Dendritic cell treated with granulocyte-macrophage colony-stimulating factor and Interleukin-4, amounts not matched to agents 40 ng/mL and 50 ng/mL, for 4 days (primary cell): ENCODE results near the gene ADAM11.
"Not testable (repeated sequence)": the region's sequence is repeated elsewhere in the genome, so short reads cannot be mapped to it uniquely, and the experiment has no call there.

Experiments
- H3K27ac Mint-ChIP-seq: one replicate; pipeline ENCODE4 v1.8.0; 2022; ENCODE audit warnings: mild to moderate bottlenecking, mixed read lengths
- H3K27me3 Mint-ChIP-seq: one replicate; pipeline ENCODE4 v1.8.0; 2022; ENCODE audit warnings: mild to moderate bottlenecking, mixed read lengths
- H3K36me3 Mint-ChIP-seq: one replicate; pipeline ENCODE4 v1.8.0; 2022; ENCODE audit warnings: low read depth, mixed read lengths
- H3K4me1 Mint-ChIP-seq: one replicate; pipeline ENCODE4 v1.8.0; 2022; ENCODE audit warnings: low read depth, mixed read lengths
- H3K4me3 Mint-ChIP-seq: one replicate; pipeline ENCODE4 v1.8.0; 2022; ENCODE audit warnings: mild to moderate bottlenecking, moderate library complexity, mixed read lengths
- H3K9me3 Mint-ChIP-seq: one replicate; pipeline ENCODE4 v1.8.0; 2022; ENCODE audit warnings: mixed read lengths
- intact Hi-C: fragments of 100-400 bp; cut with micrococcal nuclease; formaldehyde crosslinking; loops from one replicate; pipeline ENCODE4 v1.15.0; 2022

The ADAM11 gene, protein sequence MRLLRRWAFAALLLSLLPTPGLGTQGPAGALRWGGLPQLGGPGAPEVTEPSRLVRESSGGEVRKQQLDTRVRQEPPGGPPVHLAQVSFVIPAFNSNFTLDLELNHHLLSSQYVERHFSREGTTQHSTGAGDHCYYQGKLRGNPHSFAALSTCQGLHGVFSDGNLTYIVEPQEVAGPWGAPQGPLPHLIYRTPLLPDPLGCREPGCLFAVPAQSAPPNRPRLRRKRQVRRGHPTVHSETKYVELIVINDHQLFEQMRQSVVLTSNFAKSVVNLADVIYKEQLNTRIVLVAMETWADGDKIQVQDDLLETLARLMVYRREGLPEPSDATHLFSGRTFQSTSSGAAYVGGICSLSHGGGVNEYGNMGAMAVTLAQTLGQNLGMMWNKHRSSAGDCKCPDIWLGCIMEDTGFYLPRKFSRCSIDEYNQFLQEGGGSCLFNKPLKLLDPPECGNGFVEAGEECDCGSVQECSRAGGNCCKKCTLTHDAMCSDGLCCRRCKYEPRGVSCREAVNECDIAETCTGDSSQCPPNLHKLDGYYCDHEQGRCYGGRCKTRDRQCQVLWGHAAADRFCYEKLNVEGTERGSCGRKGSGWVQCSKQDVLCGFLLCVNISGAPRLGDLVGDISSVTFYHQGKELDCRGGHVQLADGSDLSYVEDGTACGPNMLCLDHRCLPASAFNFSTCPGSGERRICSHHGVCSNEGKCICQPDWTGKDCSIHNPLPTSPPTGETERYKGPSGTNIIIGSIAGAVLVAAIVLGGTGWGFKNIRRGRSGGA

DNA sequence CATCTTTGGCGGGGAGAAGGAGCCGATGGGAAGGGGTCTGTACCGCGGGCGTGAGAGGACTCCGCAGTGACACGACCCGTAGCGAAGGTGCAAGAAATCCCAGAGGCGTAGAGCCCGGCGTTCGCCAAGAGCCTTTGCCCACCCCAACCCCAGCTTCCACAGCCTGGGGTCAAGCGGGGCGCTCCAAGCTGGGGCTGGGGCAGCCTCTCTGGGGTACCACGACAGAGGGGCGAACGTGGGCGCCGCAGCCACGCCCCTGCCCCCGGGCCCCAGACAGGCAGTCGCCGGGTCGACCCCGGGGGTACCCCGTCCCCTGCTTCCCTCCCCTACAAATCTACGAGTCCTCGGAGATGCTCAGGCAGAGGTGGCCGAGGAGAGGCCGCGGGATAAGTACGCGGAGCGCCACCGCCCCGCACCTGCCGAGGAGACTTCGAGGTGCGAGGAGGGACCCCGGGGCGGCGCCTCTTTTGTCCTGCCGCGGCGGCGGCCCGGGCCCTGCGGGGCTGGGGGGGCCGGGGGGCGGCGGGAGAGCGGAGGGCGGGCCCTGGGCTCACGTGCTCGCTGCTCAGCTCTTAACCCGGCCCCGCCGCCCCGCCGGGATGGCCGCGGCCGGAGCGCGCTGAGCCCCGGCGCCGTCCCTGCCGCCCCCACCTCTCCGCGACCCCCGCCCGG is at the start of gene ADAM11:
ADAM11 (plus strand) TSS at position 575 of the 672 bp plus-strand sequence. CDS start 212 bp downstream, outside the sequence.
- intact Hi-C loops: no loop called here
- H3K9me3 Mint-ChIP-seq: no peaks in the 10 kb centered on the region

GRCh38 chr17:44719444-44719843 is 39.3 kb upstream of the ADAM11 start:
- intact Hi-C loops: no loop called here
- no peaks in the 10 kb centered on the region for H3K4me1 Mint-ChIP-seq
- H3K9me3 Mint-ChIP-seq: no peaks in the 10 kb centered on the region
- no peak overlapping the region for H3K27ac Mint-ChIP-seq
- no peaks in the 10 kb centered on the region for H3K27me3 Mint-ChIP-seq
- H3K4me3 Mint-ChIP-seq: no peak overlapping the region
- H3K36me3 Mint-ChIP-seq: peaks cover 46% of the 10 kb centered on the region

More for the DNA sequence above, at the start of gene ADAM11:
- H3K4me1 Mint-ChIP-seq: no peaks in the 10 kb centered on the region
- peak within 1 kb of the TSS; percentile 59 for H3K4me3 Mint-ChIP-seq
- peaks cover 54% of the 10 kb centered on the region for H3K27me3 Mint-ChIP-seq
- no peaks in the 10 kb centered on the region for H3K36me3 Mint-ChIP-seq
- no peak within 1 kb of the TSS for H3K27ac Mint-ChIP-seq

DNA sequence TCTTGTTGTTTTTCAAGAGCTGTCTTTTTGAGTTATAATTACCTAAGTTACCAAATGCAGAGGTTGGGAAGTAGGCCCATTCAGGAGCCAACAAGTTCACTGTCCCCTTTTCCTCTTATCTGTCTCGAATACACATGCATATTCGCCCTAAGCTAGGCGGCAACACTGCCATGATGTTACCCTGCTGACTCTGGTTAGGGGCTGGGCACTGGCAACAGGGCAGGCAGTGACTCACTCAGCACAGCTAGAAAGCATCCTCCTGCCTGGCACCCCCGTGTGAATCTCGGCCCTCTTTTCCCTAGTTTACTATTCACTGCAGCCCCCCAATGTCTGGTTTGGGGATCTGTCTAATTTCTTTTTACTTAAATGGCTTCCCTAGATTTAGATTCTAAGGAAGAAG is 36.5 kb upstream of the ADAM11 start:
- intact Hi-C loops: no loop called here
- Mint-ChIP-seq H3K27ac (no peak overlapping the region), H3K4me3 (no peak overlapping the region), H3K9me3 (no peaks in the 10 kb centered on the region), H3K4me1 (no peaks in the 10 kb centered on the region), H3K27me3 (no peaks in the 10 kb centered on the region), H3K36me3 (peaks cover 61% of the 10 kb centered on the region)

- H3K4me1 Mint-ChIP-seq, intact Hi-C loops, H3K9me3 Mint-ChIP-seq, H3K4me3 Mint-ChIP-seq, H3K27ac Mint-ChIP-seq, H3K27me3 Mint-ChIP-seq: not testable (repeated sequence)
- peaks cover 53% of the 10 kb centered on the region for H3K36me3 Mint-ChIP-seq
These were observed 32.7 kb upstream of the ADAM11 start for GRCh38 chr17:44726121-44726520.

- intact Hi-C loops: no loop called here
- Mint-ChIP-seq H3K9me3 (no peaks in the 10 kb centered on the region), H3K4me1 (no peaks in the 10 kb centered on the region), H3K4me3 (no peak overlapping the region), H3K27ac (no peak overlapping the region), H3K27me3 (no peaks in the 10 kb centered on the region), H3K36me3 (peaks cover 56% of the 10 kb centered on the region)
These were observed 25.0 kb upstream of the ADAM11 start for GRCh38 chr17:44733753-44734152.

DNA sequence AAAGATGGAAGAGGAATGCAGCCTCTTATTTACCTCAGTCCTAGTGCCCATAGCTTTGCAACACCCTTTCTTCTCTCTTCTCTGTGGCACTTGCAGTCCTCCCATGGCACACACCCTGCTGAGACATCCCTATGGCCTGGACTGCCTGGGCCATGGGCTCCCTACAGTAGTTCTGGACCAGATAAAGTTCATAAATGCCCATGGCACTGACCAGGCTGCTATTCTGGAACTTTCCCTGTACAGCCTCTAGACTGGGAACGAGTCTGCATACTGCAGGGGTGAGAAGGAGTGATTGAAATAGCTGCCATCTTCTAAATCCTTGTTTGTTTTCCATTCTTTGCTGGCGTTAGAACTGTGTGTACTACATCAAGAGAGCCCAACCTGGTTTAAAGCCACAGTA is 24.5 kb upstream of the ADAM11 start:
- H3K4me3 Mint-ChIP-seq: no peak overlapping the region
- intact Hi-C loops: no loop called here

DNA sequence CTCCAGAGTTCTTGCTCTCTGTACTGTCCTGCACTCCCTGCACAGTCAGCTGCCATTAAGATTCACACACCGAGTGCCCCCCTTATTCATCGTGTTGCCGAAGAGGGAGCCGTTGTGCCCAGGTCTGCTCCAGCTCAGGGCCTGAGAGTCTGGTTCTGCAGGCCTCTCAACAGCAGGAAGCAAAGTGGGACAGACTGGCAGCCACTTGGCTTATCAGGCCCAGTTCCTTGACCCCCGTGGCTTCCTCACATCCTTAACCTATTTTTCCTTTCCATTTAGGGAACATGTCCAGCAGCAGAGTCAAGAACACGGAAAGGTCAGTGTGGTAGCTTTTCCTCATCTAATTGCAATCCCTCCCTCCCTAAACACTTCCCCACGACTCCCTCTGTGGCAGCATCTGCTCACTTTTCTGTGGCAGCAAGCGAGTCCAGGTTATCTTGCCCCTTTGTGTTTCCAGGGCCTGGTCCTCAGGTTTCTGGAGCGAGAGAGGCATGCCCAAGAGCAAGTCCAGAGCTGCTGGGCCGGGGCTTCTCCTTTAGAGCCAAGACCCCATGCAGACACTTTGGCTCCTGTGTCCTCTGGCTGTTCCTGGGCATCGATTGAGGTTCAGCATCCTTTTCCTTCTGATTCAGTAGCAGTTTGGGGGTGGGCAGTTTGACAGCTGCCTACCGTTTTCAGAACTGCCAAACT is 22.1 kb upstream of the ADAM11 start:
- Mint-ChIP-seq H3K4me1 (no peaks in the 10 kb centered on the region), H3K27me3 (no peaks in the 10 kb centered on the region), H3K27ac (no peak overlapping the region), H3K9me3 (no peaks in the 10 kb centered on the region), H3K4me3 (no peak overlapping the region), H3K36me3 (peaks cover 39% of the 10 kb centered on the region)
- intact Hi-C loops: no loop called here

More for the DNA sequence above, 24.5 kb upstream of the ADAM11 start:
- H3K27me3 Mint-ChIP-seq: no peaks in the 10 kb centered on the region
- H3K4me1 Mint-ChIP-seq: no peaks in the 10 kb centered on the region
- H3K27ac Mint-ChIP-seq: no peak overlapping the region
- peaks cover 56% of the 10 kb centered on the region for H3K36me3 Mint-ChIP-seq
- no peaks in the 10 kb centered on the region for H3K9me3 Mint-ChIP-seq

GRCh38 chr17:44738214-44738906 is 20.4 kb upstream of the ADAM11 start:
- Mint-ChIP-seq H3K4me1 (no peaks in the 10 kb centered on the region), H3K27me3 (no peaks in the 10 kb centered on the region), H3K36me3 (peaks cover 39% of the 10 kb centered on the region), H3K27ac (no peak overlapping the region), H3K9me3 (no peaks in the 10 kb centered on the region), H3K4me3 (no peak overlapping the region)
- intact Hi-C loops: no loop called here

- no peaks in the 10 kb centered on the region for H3K9me3 Mint-ChIP-seq
- no peak overlapping the region for H3K27ac Mint-ChIP-seq
- intact Hi-C loops: no loop called here
- H3K4me3 Mint-ChIP-seq: no peak overlapping the region
- H3K4me1 Mint-ChIP-seq: no peaks in the 10 kb centered on the region
- H3K36me3 Mint-ChIP-seq: peaks cover 28% of the 10 kb centered on the region
- no peaks in the 10 kb centered on the region for H3K27me3 Mint-ChIP-seq
These were observed 17.5 kb upstream of the ADAM11 start for GRCh38 chr17:44741316-44741715.

DNA sequence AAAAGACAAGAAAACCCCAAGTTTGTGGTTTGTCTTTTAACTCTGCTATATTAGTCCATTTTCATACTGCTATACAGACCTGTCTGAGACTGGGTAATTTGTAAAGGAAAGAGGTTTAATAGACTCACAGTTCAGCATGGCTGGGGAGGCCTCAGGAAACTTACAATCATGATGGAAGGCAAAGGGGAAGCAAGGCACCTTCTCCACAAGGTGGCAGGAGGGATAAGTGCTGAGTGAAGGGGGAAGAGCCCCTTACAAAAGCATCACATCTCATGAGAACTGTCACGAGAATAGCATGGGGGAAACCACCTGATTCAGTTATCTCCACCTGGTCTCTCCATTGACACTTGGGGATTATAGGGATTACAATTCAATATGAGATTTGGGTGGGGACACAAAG is 13.5 kb upstream of the ADAM11 start:
- no peaks in the 10 kb centered on the region for H3K4me1 Mint-ChIP-seq
- H3K27me3 Mint-ChIP-seq: no peaks in the 10 kb centered on the region
- intact Hi-C loops: no loop called here
- H3K36me3 Mint-ChIP-seq: peaks cover 55% of the 10 kb centered on the region
- H3K27ac Mint-ChIP-seq: no peak overlapping the region
- no peaks in the 10 kb centered on the region for H3K9me3 Mint-ChIP-seq
- no peak overlapping the region for H3K4me3 Mint-ChIP-seq

GRCh38 chr17:44745738-44746137 is 13.1 kb upstream of the ADAM11 start:
- intact Hi-C loops, H3K9me3 Mint-ChIP-seq, H3K4me1 Mint-ChIP-seq, H3K4me3 Mint-ChIP-seq, H3K27me3 Mint-ChIP-seq, H3K27ac Mint-ChIP-seq: not testable (repeated sequence)
- H3K36me3 Mint-ChIP-seq: peaks cover 59% of the 10 kb centered on the region

DNA sequence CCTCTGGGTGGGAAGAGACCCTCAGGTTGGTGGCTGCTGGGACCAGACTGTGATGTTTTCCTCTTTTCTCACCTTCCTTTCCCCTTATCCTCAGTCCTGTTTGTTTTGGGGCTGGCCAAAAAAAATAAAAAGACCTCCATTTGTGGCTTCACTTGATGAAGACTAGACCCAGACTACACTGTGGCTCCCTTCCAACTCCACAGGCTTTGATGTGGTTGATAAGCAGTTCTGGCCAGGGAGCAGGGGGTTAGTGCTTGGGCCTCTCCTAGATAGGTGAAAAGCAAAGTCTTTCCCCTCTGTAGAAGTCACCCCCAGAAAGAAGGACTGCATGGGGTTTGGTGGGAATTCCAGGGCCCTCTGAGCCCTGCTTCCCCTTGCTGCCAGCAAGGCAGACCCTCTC is 11.2 kb upstream of the ADAM11 start:
- H3K27ac Mint-ChIP-seq: no peak overlapping the region

More for the DNA sequence above, 11.2 kb upstream of the ADAM11 start:
- no peak overlapping the region for H3K4me3 Mint-ChIP-seq
- no peaks in the 10 kb centered on the region for H3K9me3 Mint-ChIP-seq
- intact Hi-C loops: no loop called here
- no peaks in the 10 kb centered on the region for H3K4me1 Mint-ChIP-seq
- H3K36me3 Mint-ChIP-seq: peaks cover 61% of the 10 kb centered on the region
- H3K27me3 Mint-ChIP-seq: no peaks in the 10 kb centered on the region
